ENCODE data around the gene SETDB1.
A peak's percentile ranks its signal among the peaks of the same experiment; 100 is the strongest.

Gene SETDB1

GRCh38 chr1:150944856-150945255, 18.7 kb downstream of the SETDB1 start:
- no peak for DNase-seq

- DNase-seq, result no peak
Measured at GRCh38 chr1:150954708-150955107, 28.5 kb downstream of the SETDB1 start.

- no peak for DNase-seq
Measured at GRCh38 chr1:150955280-150955679, 29.1 kb downstream of the SETDB1 start.

- no peak for DNase-seq
Measured at GRCh38 chr1:150957666-150958065, 31.5 kb downstream of the SETDB1 start.

GRCh38 chr1:150960646-150961045, 34.5 kb downstream of the SETDB1 start:
- no peak for DNase-seq

GRCh38 chr1:150961756-150962155, 35.6 kb downstream of the SETDB1 start:
- DNase-seq, result no peak

GRCh38 chr1:150963321-150964163, 37.4 kb downstream of the SETDB1 start:
- DNase-seq, result no peak

- DNase-seq, result no peak
Measured at GRCh38 chr1:150964164-150964489, 38.0 kb downstream of the SETDB1 start.

- DNase-seq, result no peak
Measured at GRCh38 chr1:150965605-150966004, 39.4 kb downstream of the SETDB1 start.

GRCh38 chr1:150966011-150966410, 39.8 kb downstream of the SETDB1 start:
- no peak for DNase-seq

GRCh38 chr1:150967936-150968335, 41.8 kb downstream of the SETDB1 start:
- DNase-seq, result no peak

GRCh38 chr1:150968491-150968890, 42.3 kb downstream of the SETDB1 start:
- no peak for DNase-seq

- DNase-seq, result no peak
Measured at GRCh38 chr1:150969626-150970025, 43.5 kb downstream of the SETDB1 start.

- no peak for DNase-seq
Measured at GRCh38 chr1:150970808-150971582, 44.8 kb downstream of the SETDB1 start.

GRCh38 chr1:150971583-150972416, 45.6 kb downstream of the SETDB1 start:
- no peak for DNase-seq

GRCh38 chr1:150972417-150972940, 46.3 kb downstream of the SETDB1 start:
- DNase-seq, result no peak

- DNase-seq, result no peak
Measured at GRCh38 chr1:150973258-150973835, 47.2 kb downstream of the SETDB1 start.

- DNase-seq, result peak; percentile 25
Measured at GRCh38 chr1:150973836-150974579, 47.8 kb downstream of the SETDB1 start.

- DNase-seq, result peak; percentile 79
Measured at GRCh38 chr1:150974580-150975478, 48.7 kb downstream of the SETDB1 start, which contains the start of gene CERS2. TSS of gene CERS2 (minus strand) at chr1:150974835. CDS start at chr1:150969090, 5,745 bp downstream.

- no peak for DNase-seq
Measured at GRCh38 chr1:150976401-150976821, 50.2 kb downstream of the SETDB1 start.
